Muscle of back (tissue), 11 donors: ENCODE measurements around the gene AANAT. TPM values are rescaled to one million over a fixed set of nuclear protein-coding genes. Genes with fewer than 3 reads are reported as not detected.

ENCODE experiments used
- DNase-seq, 3 donors: peaks; one replicate each; pipeline versions ENCODE4 v3.0.0 to v3.0.0-alpha.2; 2013
- polyA plus RNA-seq, 10 donors: library from polyadenylated mRNA; unstranded; fragments of 120-200 nt; gene quantifications; one replicate each; pipeline ENCODE4 v1.2.1, GENCODE V29; 2013; ENCODE audit not compliant: insufficient read length in 10 of 10

The AANAT gene
- polyA plus RNA-seq, 10 donors, result 0.17 to 0.83 (median 0.40) TPM; not detected in 4

DNA sequence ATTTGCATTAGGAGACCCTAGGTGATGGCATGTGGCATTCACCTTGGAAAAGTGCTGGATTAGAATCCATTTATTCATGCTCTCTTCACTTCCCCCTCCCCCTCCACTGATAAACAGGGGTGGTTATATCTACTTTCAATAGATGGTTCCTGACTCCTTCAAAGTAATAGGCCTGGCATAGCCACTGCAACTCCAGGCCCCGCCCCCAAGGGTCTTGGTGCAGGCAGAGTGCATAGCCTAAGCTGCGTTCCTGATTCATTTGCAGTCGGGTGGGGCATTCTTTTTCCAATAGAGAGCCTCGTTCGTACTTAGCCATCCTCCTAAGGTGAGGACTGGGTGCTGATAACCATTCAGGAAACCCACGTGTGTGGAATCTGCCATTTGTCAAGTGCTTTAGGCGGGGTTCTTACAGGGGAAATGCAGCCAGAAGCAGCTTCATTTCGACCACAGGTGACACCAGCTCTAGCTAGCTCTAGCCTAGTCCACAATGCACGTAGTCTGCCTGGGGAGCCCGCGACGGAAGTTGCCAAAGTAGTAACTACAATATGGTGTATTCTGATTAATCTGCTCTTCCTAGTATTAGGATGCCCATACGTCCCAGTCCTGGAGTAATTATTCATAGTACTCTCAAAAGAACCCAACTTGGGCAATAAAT, 25.6 kb upstream of the AANAT start:
- DNase-seq, result no peak

DNA sequence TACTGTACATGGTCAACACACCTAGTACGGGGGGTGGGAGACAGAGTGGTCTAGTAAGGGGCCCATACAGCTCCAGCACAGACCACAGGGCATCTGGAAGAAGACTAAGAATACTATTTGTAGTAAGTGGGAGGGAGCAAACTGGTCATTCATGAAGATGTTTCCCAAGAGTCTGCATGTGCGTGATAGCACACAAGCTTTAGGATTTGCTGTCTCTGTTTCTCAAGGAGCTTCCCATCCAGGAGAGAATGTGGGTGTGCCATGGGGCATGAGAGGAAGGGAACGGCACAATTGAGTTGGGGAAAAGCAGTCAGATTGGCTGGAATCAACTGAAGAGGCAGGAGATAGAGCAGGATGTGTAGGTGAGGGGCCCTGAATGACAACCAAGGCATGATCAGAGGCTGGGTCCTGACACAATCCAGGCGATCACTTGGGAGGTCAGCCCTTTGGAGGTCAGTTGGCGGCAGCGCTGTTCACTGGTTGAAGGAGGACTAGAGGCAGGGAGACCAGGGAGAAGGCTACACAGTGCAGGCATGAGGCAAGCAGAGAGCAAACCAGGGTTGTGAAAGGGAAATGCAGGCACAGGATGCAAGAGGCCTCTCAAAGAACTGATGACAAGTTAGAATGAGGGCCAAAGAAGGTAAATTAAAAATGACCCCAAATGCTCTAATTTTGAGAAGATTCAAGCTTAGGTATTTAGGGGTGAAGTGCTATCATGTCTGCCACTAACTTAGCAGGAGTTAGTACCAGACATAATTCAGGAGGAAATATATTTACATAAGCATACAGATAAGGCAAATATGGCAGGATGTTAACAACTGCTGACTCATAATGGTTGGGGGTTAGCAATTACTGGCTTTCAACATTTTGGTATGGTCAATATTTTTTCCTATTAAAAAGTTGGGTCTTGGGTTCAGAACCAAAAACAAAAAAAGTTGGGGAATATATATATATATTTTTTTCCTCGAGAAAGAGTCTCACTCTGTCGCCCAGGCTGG, 24.8 kb upstream of the AANAT start:
- DNase-seq, result no peak

DNA sequence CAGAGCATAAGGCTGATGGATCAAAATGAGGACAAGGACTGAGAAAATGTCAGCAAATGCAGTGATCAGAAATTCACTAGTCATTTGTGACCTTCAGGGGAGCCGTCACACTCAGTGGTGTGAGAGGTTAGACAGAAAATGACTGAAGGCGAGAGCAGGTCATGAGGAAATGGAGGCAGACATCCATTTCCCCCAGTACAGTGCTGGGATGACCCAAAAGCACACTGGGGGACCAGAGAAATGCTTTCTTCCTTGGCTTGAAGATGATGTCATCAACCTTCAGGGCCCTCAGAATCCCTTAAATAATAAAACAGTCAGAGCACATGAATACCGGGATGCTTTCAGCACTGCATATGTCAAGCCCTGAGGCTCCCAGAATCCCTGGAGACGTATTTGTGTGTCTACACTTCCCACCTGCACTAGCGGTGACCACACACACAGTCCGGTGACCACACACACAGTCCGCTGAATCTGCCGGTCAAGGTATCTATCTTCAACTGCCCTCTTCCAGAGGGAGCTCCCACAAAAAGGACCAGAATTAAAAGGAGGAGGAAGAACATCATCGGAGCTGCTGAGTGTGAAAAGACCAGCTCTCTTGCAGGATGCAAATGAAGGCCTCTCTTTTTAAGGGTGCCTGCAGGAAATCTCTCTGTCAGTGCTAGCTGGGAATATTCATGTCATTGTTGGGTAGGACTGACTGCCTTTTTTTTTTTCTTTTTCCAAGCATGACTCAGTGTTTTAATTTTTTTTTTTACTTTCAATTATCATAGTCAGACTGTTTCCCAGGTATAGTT, 22.7 kb upstream of the AANAT start:
- no peak for DNase-seq

DNA sequence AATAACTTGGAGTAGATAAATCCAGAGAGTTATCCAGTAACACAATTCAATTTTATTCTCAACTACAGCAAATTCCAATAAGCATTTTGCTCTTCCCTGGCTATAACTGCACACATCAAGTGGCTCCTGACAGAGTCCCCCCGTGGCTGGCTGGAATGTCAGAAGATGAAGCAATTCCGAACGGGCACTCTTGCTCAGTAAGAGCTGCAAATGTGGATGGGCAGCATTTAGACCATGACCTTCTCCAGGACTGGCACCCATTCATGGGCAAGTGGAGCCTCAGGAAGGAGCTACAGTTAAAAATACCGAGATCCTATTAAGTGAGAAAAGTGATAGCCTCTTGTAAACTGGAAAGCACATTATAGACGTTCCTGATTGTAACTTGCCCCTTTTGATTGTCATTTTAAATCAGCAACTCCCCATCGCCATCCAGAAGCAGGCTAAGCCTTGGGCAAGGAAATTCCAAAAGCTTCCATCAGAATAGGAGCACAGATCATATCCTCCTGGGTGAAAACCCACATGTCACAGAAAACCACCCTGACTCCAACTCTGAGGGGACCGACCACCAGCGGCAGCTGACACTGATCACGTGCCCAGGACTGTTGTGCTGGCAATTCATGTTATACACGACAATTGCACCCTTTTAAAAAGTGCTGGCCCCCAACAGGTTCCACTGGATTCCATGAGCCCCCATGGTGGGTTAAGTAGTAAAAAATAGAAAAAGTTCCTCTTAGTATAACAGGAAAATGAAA, 21.5 kb upstream of the AANAT start:
- DNase-seq, result no peak

DNA sequence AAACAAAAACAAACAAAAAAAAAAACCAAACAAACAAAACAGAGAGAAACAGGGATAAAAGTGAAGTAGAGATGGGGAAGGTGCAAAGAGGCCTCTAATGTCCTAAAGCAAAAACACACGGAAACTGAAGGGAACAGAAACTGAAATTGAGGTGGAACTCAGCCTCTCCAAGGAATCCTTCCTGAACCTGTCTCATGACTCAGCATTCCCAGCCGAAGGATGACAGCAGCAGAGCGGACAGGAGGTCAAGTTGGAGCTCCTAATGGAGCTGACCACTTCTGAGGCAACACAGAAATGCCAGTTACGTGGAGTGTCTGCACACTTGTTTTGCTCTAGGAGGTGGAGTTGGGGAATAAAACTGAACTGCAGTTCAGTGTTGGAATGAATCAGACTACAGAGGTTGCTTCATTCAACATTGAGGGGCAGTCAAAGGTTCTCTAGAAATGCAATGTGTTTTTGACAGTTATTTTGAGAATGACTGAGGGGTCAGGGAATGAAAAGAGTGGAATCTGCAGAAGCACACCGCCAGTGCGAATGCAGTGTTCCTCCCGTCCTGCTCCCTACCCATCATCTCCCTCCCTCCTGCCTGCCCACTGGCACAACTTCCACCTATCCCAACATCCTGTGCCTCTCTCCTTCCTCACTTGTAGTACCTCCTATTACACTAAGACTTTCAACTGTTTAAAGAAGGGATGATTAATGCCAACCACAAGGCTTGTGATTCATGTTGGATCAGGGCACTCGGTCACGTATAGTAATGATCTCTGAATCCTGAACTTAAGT, 20.8 kb upstream of the AANAT start:
- no peak for DNase-seq

DNA sequence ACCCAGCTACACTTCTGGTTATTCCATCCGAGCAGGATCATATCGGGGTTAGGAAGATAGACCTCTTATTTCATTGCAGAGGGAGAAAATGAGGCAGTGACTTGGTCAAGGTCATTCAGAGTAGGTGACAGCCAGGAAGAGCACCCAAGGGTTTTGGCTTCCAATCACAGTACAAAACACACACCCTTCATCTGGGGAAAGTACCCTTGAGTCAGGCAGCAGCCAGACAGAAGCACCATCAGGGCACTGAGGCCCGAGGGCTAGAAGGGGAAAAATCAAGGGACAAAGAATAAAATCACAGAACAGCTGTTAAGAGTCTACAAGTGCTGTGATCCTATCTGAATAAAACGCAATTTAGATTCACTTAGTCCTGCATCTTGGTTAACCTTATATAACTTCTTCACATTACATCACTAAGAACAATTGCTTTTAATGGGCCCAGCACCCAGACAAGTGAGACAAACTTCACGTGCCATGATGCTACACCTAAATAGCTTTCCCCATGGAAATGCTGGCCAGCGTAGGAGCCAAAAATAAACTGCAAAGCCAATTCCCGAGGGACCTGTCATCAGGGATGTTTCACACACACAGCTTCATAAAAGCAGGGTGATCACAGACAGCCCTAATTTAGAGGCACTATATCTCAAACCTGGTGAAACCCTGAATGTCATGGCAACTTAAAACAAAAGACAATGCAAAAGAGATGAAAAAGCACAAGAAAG, 19.3 kb upstream of the AANAT start:
- DNase-seq, result no peak

DNA sequence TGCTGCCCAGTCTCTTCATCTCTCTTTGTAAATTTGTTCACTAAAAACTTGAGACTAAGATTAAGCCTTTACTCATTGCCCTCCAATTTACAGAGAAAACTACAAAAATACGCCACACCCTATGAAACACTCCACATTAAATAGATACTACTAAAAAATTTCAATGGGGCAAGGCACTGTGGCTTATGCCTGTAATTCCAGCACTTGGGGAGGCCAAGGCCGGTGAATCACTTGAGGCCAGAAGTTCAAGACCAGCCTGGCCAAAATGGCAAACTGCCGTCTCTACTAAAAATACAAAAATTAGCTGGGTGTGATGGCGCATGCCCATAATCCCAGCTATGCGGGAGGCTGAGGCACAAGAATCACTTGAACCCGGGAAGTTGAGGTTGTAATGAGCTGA, 18.3 kb upstream of the AANAT start:
- no peak for DNase-seq

DNA sequence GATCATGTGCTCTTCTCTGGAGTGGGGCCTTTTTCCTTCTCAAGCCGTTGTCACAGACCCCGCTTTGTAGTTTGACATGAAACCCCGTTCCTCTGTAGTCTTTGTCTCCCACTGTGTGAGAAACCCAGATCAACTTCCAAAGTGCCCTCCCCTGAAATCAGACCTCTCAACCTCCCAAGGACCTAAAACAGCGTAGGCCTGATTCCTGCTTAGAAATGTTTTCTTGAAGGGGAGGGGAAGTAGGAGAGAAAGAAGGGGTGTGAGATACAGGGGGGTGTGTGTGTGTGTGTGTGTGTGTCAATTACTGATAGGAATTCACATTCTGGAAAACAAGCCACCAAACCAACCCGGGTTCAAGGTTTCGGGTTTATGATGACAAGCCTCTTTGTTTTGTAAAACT, 15.9 kb upstream of the AANAT start:
- no peak for DNase-seq

DNA sequence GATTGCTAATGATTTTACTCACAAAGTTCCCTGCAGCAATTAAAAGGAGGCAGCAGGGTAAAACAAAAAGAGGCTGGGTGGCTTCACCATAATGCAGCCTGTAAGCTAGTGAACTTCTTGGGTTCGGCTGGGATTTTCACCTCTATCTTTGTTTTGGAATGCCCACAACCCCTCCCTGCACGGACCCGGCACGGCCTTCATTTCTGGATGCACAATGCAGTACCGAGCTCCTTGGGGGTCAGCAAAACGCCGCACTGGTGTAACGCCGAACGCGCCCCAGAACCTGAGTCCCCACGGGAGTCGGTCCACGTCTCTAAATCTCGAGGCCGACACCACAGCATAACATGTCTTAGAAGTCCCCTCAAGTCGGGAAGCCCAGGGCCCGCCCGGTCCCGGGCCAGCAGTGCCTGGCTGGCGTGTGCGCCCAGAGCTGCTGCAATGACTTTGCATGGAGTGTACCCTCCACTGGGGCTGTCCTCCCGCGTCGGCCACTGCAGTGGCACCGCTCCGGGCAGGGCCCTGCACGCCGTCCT, 15.2 kb upstream of the AANAT start:
- DNase-seq, result peak in 1 of 3 donors; percentile 34

DNA sequence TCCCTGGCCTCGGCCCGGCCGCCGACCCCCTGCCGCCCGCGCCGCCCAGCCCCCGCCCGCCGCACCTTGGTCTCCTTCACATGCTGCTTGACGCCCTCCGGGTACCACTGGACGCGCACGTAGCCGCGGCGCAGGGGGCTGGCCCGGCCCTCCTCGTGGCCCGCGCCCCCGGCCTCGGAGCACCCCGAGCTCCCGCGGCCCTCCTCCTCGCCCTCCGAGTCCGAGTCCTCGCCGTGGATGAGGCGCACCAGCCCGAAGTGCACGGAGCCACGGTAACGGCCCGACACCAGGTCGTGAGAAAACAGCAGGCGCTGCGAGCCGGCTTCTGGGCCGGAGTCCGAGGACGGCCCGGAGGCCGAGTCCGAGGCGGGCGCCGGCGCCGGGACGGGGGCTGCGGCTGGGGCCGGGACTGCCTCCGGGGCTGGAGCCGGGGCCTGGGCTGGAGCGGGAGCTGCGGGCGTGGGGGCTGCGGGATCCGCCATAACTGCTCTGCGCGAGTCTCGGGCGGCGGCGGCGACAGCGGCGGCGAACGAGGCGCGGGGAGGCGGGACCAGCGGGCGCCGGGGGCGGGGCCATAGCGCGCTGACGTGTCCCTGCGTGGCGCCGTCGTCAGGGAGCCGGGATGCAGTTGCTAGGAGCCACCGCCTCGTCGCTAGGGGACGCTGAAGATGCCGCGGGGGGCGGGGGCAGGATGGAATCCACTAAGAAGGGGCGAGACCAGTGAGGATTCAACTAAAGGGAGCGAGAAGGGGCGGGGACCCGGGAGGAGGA, 14.6 kb upstream of the AANAT start, which contains the start of gene UBE2O:
UBE2O (minus strand) TSS at position 493 of the 771 bp plus-strand sequence; CDS start at position 482, 11 bp downstream.
- DNase-seq, result peak; percentile 83 to 94 (median 90)

DNA sequence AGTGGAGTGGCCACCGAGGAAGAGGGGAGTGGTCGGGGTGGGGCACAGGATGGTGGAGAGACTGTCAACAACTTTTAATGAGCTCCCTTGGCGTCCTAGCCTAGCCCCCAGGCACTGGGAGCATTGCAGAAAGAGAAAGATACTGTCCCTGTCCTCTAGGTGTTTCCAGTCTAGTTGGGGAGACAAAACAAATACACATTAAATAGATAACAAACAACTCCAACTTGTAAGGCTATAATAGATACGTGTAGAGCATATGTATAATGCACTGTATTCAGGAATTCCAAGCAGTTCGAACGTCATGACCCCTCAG, 14.0 kb upstream of the AANAT start:
- DNase-seq, result no peak

DNA sequence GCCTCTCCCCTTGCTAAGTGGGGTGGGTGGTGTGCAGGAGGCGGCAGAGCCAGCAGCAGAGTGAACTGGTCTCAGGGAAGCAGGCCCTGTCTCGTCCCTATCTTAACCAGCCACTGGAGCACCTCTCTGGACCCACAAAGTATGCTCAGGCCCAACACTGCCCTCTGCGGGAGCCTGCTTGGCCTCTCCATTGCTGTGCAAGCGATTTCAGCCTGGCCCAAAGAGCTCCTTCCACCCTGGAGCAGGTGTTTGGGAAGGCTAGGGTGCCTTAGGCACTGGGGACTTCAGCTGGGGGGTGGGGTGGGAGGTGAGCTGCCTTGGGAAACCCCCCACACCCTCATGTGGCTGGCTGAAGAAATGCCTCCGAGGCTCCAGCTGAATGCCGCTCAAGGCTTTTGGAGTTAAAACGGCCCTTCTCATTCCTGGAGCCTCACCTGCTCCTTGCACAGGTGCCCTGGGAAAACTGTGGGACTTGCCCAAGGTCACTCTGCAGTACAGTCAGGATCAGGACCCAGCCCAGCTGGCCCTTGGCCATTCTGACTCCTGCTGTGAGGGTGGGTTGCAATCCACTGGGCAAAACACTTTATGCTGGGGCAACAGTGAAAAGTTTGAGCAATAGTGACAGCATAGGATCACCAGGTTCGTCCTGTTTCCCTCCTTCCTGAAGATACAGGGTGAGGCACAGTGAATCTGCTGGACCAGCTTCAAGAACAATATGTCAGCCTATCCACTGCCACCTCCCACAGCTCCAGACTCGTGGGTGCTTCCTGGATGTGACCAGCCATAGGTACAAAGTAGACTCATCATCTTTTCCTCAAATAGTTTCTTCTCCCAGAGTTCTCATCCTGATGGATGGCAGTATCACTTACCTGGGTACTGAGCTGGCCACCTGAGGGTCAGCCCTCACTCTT, 8.6 kb upstream of the AANAT start:
- no peak for DNase-seq

DNA sequence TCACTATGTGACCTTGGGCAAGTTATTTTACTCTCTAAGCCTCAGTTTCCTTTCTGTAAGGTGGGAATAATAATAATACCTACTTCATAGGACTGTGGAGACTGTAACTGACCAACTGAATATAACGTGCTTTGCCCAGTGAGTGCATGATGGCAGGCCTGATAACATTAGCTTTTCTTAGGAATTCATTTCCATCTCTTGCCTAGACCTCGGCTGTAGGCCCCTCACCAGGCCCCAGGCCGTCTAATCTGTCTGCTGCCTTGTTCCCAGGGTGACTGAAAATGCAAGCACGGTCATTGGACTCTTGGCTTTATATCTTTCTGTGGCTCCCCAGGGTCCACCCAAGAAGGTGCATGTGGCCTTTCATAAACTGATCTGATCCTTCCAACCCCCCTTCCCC, 7.7 kb upstream of the AANAT start:
- DNase-seq, result no peak

DNA sequence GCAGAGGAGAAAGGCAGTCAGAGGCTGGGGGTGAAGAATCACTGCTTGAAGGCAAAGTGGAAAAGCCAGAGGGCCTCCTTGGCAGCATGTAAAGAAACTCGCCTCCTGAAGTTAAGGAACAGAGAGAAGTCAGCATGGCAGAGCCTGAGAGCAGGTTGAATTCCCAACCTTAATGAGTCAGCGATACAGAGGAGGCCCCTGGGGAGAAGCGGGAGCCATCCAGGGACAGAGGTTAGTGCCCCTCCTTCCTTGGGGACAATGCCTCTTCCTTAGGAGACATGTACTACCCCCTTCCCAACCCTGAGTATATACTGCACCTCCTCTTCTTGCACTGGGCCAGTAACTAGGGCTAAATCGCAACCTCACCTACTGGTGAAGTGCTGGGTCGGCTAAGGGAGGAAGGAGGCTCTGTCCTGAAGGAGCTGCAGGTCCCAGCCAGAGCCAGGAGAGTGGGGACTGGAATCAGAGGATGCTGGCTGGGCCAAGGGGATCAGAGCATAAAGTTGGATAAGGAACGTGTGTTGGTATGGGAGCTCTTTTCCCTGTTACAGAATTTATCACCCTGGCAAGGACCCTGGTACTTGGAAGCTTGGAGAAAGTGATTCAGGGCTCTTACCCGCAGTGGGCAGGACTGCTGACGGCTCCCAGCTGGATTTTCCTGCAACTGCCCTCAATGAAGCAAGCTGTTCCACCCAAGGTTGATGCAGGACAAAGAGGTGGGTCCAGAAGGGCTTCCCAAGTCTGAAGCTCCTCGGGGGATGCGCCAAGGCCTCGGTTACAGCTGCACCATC, 5.4 kb upstream of the AANAT start:
- DNase-seq, result no peak

DNA sequence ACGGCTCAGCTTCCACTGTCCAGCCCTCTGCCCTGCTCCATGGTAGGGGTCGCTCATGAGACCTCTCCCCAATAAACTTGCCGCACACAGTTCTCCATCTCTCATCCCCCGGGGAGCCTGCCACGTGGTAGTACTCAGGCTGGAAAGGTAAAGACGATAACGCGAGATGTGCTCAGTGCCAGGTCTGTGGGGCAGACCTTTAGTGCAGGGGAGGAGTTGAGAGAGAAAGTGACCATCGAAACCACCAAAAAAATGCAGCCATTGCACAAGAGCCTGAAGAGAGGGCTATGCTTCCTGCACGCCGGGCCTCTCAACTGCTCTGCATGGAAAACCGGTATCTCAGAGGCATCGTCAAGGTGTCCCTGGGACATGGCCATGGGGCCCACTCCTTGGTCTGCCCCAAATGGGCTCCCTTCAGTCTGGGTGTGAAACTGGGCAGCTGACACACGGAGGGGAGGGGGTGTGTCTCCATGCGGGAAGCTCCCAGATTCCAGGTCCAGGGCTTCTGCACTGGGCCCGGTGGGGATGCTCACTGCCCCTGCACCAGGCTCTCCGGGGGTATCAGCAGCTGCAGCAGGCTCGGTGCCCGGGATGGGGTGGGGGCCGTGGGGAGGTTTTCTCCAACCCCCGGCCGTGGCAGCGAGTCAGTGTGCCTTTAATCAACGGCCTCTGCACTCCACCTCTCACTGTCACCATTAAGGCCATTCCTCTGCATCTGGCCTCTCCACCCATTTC, 4.7 kb upstream of the AANAT start:
- no peak for DNase-seq

DNA sequence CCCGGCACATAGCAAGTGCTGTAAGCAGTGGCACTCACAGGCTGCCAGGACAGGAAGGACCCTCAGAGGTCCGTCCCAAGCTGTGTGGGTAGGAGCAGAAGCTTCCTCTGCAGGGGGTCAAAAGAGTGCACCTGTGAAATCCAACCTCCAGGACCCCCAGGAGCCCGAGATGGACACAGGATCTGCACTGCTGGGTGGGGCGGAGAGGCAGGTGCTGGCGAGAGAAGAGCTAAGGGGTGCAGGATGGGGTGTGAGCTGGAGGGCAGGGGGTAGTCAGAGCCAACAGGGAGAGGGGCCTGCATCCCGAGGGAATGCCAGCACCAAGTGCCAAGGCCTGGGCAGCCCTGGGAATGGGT, 650 bp upstream of the AANAT start:
- no peak for DNase-seq
